Muscle of back (tissue), 11 donors: ENCODE results near the gene PHLDA2. TPM values are rescaled to one million over a fixed set of nuclear protein-coding genes. Genes with fewer than 3 reads are reported as not detected.
"Not testable (repeated sequence)": the region's sequence is repeated elsewhere in the genome, so short reads cannot be mapped to it uniquely, and the experiment has no call there.

Experiments
- DNase-seq, 3 donors: peaks; one replicate each; pipeline versions ENCODE4 v3.0.0 to v3.0.0-alpha.2; 2013
- polyA plus RNA-seq, 10 donors: library from polyadenylated mRNA; unstranded; fragments of 120-200 nt; gene quantifications; one replicate each; pipeline ENCODE4 v1.2.1, GENCODE V29; 2013; ENCODE audit not compliant: insufficient read length in 10 of 10

Gene PHLDA2
- polyA plus RNA-seq, 10 donors: 0.30 to 1.3 (median 0.63) TPM; not detected in 1

DNA sequence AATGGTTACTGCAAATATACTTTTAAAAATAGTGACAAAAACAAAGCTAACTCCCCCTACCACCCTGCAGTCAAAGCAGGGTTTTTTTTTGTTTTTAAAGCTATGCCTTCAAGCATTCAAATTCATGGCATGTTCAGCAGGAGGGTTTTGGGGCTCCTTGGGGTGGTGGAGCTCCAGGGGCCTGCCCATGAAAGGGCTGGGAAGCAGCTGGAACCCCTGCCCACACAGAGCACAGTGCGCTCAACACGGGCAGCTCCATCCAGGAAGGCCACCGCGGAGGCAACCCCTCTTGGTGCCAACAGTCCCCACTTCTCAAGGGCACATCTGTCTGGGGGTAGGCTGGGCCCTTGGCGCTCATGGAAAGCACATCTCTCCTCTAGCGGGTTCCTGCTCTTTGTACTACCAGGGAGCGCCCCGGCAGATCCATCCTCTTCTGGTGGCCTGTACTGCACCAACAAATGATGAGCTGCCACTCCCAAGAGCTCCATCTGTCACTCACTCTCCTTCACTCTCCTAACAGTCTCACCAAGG is 16.6 kb upstream of the PHLDA2 start:
- no peak for DNase-seq

DNA sequence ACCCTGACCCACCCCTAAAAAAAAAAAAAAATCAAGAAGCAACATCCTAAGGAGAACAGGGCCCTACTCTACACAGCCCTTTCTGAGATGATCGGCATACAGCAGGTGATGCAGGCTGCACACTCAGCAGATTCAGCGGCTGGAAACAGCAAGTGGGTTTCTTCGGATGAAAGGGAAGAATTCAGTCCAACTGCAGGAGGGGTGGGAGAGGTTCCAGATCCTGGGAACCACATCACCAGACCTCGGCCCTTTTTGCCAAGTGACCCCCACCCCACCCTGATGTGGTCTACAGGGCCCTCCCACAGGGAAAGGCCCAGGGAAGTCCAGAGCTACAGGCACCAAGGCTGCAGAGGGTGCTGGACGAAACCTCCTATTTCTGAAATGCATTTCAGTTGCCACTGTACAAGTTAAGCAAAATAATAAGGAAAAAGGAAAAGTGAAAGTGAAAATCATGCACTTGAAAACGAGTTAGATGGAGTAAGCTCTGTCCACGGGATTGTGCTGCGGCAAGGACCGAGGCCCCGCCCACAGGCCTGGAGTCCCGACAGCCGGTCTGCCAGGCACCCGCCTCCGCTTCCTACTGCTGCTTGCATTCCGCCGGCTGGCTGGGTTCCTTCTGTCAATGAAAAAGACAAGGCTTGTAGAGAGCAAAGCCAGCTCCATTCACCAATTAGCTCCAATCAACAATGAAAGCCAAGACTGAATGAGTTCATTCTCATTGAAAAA is 16.0 kb upstream of the PHLDA2 start:
- DNase-seq: peak; percentile 72 to 92 (median 85)

DNA sequence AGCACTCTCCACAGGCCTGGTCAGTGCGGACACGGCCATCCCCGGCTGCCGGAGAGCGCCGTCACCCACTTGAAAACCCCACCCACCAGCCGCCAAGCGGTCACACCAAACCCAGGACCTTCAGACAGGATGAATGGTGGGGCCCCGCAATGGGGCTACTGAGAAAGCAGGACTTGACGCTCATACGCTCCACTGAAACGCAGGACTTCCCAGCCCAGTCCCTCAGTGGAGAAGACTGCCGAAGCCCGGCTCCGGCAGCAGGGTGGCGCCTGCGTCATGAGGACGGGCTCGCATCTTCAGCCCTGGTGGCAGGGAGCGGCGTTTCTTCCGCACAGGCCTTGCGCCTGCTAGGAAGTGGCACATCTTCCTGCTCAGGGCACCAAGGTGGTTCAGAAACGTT is 15.3 kb upstream of the PHLDA2 start:
- DNase-seq: no peak

DNA sequence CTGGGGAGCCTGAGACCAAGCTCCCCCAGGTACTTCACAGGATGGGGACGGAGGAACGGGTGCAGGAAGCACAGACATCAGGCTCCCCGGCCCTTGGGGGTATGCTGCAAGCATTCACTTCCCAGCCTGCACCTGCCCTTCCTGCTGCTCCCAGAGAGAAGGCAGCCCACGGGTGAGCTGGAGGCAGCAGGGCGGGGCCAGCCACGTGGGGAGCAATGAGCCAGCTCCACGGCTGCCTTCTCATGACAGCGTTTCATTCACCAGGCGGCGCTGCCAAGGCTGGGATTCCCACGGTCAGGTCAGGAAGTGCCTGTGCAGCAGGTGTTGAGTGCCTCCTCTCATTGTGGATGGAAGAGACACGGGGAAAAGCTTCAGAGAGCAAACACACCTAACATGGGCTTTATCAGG is 14.5 kb upstream of the PHLDA2 start:
- DNase-seq: no peak

DNA sequence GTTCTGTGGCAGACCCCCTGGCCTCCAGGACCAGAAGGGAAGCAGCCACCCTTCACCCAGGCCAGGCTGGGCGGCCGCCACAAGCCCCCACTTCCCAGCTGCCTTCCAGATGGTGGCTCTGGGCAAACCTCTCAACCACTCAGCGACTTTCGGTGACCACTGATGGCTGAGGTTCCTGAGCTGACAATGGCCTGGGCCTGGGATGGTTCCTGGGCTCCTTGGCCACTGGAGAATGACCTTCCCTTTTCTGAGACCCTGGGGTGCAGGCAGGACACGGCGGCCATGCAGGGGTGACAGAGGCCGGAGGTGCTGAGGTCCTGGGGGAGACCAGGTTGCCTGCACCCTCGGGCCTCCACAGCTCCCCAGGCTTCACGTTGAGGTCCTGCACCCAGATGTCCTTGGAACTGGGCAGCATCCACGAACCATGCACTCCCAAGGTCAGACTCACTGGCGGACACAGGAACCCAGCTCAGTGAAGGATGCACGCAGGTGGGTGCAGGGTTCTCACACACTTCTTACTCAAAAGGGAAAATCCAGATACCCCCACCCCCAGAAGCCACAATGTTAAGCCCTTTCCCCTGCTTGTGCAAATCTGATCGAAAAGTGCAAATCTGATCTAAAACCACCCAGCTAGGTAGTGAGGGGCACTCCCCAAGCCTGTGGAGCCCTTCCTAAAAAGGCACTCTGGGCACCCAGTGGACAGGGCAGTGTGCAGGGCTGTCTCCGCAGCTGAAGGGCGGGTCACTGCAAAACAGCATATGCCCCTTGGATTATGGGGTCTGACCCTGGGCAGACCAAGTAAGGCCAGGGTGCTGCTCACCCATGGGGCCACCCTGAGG is 13.9 kb upstream of the PHLDA2 start:
- no peak for DNase-seq

DNA sequence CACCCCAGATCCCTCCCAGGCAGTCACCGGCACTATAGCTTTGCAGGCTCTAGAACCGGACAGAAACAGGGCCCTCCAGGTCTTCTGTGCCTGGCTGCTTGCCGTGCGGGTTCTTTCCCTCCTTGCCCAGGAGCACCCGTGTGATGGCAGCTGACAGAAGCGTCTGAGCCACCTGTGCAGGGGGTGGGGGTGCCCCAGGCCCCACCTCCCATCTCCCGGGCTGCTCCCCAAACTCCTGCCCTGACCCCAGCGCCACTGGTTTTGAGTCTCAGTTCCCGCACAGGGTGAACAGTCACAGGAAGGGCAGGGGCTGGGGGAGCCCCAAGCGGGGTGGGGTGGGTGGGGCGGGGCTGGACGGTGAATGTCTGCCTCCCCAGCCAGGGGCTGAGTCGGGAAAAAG is 13.2 kb upstream of the PHLDA2 start:
- DNase-seq: no peak

DNA sequence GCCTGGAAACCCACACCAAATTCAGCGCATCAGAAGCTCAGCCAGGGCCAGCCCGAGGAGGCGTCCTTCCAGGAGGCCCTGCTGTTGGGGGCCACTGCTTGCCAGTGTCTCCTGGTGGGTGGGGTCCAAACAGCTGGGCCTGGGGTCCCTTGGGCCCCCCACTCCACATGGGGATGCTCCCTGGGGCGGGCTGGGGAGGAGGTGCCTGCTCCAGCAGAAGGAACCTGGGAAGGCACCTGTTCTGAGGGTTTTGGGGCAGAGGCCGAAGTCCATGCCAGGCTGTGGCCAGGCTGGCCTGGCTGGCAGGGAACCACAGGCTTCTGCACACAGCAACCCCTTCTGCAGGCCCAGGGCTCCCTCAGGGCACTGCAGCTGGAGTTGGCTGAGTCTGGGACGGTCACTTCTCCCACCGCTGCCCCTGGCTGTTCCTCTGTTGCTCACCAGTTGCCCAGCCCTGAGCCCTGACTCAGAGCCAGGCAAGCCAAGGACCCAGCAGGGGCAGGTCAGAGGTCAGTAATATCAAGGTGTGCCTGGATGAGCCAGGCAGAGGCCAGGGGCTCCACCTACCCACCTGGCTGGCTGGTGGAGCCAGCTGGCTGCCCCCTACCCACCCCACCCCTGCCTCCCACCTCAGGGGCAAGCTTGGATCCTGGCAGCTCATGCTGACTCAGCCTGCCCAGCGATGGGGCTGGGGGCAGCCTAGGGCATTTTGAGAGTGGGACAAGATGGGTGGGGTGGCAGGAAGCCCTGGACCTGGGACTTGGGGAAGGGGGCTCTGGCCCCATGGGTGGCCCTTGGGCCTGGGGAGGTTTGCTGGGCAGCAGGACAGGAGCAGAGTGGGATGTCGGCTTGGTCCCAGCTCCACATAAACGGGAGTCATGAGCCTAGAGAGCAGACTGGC is 12.0 kb upstream of the PHLDA2 start:
- DNase-seq: no peak

DNA sequence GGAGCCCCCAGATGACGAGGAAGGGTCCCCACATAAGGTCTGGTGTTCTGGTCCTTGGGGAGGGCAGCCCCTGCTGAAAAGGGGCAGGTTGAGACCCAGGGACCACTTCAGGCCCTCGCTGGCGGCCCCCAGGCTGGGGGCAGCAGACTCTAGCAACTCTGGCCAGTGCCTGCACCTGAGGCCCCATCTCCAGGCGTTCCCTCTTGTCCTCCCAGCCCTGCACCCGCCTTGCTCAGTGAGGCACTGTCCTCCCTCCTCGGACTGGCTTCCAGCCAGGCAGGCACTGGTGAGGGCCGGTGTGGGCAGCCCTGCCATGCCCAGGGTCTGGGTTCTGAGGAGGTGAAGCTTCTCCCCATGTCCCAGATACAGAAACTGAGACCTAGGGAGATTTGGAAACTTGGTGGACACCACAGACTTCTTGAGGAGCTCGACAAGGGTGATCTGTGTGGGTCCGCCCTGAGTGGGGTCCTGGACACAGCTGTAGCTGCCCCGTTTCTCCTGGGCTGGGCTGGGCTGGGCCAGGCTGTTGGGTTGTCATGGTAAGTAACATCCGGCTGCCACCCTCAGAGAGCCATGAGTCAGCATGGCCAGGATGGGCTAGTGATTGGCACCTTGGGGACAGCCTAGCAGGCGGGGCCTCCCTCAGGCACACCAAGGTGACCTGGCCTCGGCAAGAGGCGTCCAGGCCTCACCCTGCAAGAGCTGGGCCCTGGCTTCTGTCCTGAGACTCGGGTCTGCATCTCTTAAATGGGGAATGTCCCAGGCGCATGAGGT is 11.1 kb upstream of the PHLDA2 start:
- no peak for DNase-seq

DNA sequence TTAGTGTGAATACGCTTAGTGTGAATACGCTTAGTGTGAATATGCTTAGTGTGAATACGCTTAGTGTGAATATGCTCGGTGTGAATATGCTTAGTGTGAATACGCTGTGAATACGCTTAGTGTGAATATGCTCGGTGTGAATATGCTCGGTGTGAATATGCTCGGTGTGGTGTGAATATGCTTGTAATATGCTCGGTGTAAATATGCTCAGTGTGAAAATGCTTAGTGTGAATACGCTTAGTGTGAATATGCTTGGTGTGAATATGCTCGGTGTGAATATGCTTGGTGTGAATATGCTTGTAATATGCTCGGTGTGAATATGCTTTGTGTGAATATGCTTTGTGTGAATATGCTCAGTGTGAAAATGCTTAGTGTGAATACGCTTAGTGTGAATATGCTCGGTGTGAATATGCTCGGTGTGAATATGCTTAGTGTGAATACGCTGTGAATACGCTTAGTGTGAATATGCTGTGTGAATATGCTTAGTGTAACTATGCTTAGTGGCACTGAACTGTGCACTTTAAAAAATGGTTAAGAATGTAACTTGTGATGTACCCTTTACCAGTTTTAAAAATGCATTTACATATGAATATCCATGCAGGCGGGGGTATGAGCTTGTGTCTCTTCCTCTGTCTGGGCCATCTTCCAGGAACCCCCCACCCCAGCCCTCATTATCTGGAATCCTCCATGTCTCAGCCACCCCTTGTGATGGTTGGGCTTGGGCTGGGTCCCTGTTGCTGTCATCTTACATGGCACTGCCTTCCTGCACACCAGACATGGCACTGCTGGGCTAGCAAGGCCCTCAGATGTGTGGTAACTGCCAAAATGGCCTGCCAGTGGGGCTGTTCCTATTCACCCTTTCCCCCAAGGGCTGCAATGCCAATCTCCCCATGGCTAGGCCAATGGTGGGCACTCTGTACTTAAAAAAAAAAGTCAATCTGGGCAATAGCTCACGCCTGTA is 9.5 kb upstream of the PHLDA2 start:
- DNase-seq: not testable (repeated sequence)

DNA sequence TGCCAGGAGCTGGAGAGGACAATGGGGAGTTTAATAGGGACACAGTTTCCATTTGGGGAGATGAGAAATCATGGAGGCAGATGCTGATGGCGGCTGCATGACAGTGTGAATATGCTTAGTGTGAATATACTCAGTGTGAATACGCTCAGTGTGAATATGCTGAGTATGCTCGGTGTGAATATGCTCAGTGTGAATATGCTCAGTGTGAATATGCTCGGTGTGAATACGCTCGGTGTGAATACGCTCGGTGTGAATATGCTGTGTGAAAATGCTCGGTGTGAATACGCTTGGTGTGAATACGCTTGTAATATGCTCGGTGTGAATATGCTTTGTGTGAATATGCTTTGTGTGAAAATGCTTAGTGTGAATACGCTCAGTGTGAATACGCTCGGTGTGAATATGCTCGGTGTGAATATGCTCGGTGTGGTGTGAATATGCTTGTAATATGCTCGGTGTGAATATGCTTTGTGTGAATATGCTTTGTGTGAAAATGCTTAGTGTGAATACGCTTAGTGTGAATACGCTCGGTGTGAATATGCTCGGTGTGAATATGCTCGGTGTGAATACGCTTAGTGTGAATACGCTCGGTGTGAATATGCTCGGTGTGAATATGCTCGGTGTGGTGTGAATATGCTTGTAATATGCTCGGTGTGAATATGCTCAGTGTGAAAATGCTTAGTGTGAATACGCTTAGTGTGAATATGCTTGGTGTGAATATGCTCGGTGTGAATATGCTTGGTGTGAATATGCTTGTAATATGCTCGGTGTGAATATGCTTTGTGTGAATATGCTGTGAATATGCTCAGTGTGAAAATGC is 8.6 kb upstream of the PHLDA2 start:
- DNase-seq: not testable (repeated sequence)

DNA sequence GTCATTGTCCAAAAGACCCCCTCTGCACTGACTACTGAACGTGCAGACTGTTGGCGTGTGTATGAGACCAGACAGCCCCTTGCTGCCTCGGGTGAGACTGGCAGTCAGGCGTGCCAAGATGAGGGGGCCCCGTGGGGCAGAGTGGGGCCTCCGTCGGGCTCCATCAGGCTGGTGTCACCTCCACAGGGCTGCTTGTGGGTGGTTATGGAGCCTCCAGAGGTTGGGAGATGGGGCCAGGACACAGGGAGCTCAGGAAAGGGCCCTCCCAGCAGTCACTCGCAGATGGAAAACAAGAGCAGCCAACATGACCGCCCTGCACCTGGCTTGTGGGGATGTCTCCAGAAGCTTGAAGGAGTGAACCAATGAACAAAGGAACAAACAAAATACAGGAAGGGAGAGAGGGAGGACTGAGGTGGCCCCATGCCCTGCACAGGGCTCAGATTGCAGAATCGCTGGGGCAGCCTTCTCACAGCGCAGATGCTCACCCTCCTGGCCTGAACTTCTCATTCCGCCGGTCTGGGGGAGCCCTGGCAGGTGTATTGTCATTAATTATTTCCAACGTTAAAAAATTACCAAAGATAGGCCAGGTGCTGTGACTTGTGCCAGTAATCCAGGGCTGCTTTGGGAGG is 5.5 kb upstream of the PHLDA2 start:
- DNase-seq: no peak

DNA sequence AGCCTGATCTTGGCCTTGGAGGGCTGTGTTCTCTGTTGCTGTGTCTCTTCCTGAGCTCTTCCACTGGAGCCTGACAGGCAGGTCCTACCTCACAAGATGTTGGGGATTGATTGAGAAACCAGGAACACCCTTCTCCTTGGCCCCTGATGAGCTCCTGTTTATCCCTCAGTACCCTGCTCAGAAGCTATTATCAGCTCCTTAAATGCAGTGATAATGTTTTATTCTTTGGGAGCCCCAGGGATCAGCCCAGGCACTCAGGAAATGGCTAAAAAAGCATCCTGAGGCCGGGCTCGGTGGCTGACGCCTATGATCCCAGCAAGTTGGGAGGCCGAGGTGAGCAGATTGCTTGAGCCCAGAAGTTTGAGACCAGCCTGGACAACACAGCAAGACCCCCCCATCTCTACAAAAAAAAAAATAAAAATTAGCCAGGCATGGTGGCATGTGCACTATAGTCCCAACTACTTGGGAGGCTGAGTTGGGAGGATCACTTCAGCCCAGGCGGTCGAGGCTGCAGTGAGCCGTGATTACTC is 4.9 kb upstream of the PHLDA2 start:
- DNase-seq: no peak

DNA sequence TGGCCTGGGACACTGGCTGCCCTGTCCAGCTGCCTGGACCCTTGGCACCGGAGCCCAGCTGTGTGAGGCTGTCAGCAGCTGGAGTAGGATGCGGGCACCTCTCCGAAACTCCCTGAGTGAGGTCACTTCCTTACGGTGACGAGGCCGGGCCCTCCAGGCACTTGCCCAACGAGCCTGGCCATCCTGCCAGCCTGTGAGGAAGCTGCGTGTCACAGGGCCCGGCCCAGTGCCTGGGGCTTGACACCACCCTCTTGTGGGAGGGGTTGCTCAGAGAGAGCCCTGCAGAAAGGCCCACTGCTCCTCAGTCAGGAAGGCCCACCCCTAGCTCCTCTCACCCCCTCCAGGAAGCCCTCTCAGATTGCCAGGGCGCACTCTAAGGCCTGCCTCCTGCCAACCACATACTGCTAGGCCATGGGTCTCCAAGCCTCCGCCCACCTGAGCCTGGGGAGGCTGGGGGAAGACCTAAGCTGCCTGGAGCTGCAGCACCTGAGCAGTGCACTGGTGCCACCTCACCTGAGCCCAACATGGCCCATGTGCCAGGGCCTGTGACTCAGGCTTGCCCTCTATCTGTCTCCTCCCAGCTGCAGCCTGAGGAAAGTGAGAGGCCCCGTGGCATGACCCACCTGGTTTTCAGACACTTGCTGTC is 4.3 kb upstream of the PHLDA2 start:
- peak in 1 of 3 donors; percentile 61 for DNase-seq

DNA sequence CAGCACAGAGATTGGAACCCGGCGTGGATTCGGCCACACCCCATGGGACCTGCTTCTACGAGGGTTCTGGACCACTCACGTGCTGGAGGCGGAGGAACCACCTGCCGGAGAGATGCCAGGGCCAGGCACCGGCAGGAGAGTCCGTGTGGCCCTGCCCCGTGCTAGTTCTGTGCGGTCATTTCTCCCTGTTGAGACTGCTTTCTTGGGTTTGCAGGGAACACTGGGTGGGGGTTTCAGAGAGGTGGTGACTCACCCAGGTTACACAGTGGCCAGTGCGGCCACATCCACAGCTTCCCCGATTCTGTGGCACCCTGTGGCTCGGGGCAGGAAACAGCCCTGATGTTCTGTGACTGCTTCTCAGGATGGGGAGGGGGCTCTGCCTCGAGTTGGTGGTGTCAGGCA is 3.6 kb upstream of the PHLDA2 start:
- no peak for DNase-seq

DNA sequence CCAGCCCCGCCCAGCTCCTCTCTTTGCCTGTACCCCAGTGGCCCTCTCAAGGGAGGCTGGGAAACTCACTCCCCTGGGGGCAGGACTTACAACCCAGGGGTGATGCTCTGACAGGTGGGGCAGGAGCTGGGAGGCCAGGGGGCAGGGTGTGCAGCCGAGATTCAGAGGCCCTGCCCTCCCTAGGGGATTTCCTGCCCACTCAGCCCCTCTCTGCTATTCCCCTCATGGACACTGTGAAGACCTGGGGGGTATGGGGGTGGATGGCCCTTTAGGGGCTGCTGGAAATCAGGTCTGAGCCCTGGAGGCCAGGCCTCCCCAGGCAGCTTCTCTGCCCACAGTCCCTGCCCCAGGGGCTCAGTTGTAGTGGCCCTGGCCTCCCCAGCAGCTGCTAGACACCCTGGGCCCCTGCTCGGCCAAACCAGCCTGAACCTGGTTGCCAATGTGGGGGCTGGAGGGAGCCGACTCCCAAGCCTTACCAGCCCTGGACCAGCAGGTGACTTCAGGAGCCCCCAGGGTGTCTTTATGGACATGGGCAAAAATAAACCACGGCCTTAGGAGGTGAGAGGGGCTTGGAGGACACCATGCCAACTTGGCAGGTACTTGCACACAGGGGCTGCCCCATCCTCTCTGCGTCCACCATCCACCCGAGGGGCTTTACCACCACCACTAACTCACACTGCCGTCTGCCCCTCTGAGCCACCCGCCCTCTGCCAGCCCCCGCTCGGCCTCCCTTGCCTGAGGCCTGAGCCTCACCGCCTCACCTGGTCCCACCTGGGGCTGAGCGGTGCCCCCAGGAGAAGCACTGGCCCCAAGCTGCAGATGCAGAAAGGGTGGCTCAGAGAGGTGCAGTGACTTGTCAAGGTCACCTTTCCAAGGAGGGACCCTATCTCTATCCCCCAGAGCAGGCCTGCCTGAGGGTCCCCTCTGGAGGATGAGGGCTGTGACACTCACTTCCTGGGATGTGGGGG is 2.8 kb upstream of the PHLDA2 start:
- no peak for DNase-seq

DNA sequence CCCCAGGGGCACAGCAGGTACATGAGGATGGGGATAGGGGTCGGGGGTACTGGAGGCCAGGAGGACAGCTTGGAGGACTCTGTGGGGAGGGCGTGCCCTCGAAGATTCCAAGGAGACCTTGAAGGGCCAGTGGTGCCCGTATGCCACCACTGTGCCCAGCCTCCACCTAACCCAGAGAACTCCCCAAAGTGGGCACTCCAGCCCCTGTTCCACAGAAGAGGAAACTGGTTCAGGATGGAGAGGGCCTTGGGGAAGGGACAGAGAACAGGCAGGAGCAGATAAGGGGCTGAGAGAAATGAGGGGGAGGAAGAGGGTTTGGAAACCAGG is 2.2 kb upstream of the PHLDA2 start:
- no peak for DNase-seq
